HG02610 (cell line): ENCODE measurements around the gene ATP6V0E2.
"Not testable (repeated sequence)": the region's sequence is repeated elsewhere in the genome, so short reads cannot be mapped to it uniquely, and the experiment has no call there.

Experiments
- ATAC-seq: cut with Tn5 transposase; IDR thresholded peaks from one replicate; pipeline ENCODE4 v1.9.1; 2021; ENCODE audit warnings: mild to moderate bottlenecking, moderate library complexity; ENCODE audit not compliant: unreplicated experiment

ATP6V0E2 gene

DNA sequence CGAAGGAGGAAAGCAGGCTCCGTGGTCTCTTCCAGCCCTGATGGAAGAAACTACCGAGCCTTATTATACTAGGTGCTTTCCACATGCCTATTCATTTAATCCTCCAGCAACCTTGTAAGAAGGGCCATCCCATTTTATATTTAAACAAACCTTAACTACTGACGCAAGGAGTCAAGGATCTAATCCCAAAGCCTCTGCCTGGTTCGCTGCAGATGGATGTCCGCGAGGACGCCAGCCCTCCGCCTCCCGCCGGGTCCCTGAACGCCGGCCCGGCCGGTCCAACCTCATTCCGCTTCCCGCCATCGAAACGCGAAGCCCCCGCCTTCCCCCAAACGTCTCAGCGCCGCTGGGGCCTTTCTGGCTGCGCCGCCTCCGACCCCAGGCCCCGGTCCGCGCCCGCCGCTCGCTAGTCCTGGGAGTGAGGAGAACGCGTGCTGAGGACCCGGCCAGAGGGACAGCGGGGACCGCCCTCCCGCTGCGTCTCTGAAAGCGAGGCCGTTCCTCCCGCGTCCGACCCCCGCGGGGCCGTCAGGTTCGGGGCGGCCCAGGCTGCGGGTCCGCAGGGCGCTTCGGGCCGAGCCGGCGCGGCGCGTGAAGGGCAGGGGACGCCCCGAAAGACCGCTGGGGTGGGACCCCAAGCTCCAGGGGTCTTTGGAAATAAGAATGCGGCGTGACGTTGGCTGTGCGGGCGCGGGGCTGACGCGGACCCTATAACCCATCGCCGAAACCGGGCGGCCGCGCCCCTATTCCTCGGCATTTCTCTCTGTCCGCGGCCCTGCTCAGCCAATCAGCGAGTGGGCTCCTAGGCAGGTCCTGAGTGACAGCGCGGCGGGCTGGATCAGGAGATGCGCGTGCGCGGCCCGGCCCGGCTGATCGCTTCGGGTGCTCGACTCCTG, at the start of gene ATP6V0E2:
Gene ATP6V0E2, plus strand, starts transcription at position 896 of the 896 bp plus-strand sequence. CDS start 97 bp downstream, outside the sequence.
- ATAC-seq, result peak; percentile 91

DNA sequence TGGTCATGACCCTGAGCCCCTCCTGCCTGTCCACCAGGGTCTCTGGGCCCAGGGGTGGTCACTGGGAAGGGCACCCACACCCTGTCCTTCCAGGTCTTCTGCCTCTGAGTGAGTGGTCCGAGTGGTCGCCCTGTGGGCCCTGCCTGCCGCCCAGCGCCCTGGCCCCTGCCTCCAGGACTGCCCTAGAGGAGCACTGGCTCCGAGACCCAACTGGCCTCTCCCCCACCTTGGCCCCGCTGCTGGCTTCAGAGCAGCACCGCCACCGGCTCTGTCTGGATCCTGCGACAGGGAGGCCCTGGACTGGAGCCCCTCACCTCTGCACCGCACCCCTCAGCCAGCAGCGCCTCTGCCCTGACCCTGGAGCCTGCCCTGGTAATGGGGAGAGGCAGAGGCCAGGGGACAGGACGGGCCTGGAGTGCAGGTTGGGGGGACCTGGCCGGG, 49.4 kb upstream of the ATP6V0E2 start:
- ATAC-seq, result no peak

- ATAC-seq, result no peak
Observed at GRCh38 chr7:149824748-149825566, 48.8 kb upstream of the ATP6V0E2 start.

GRCh38 chr7:149825567-149826343, 48.0 kb upstream of the ATP6V0E2 start:
- no peak for ATAC-seq

DNA sequence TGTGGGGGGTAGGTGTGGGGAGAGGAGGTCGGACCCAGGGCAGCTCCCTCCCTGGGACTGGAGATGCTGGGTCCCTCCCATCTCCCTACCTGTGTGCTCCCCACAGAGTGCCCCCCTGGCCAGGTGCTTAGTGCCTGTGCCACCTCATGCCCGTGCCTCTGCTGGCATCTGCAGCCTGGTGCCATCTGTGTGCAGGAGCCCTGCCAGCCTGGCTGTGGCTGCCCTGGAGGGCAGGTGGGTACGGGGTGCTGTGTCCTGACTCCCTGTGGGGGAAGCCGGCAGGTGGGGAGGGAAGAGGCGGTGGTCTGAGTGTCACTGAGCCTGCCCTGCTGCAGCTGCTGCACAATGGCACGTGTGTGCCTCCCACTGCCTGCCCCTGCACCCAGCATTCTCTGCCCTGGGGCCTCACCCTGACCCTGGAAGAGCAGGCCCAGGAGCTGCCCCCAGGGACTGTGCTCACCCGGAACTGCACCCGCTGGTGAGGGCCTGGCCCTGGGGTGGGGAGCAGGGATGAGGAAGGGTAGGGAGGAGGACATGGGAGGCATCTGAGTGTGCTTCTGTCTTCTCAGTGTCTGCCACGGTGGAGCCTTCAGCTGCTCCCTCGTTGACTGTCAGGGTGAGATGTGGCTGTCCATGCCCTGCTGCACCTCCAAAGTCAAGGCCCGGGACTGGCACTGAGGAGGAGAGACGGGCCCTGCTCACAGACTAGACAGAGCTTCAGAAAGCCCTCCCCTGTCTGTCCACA, 47.3 kb upstream of the ATP6V0E2 start:
- ATAC-seq, result no peak

DNA sequence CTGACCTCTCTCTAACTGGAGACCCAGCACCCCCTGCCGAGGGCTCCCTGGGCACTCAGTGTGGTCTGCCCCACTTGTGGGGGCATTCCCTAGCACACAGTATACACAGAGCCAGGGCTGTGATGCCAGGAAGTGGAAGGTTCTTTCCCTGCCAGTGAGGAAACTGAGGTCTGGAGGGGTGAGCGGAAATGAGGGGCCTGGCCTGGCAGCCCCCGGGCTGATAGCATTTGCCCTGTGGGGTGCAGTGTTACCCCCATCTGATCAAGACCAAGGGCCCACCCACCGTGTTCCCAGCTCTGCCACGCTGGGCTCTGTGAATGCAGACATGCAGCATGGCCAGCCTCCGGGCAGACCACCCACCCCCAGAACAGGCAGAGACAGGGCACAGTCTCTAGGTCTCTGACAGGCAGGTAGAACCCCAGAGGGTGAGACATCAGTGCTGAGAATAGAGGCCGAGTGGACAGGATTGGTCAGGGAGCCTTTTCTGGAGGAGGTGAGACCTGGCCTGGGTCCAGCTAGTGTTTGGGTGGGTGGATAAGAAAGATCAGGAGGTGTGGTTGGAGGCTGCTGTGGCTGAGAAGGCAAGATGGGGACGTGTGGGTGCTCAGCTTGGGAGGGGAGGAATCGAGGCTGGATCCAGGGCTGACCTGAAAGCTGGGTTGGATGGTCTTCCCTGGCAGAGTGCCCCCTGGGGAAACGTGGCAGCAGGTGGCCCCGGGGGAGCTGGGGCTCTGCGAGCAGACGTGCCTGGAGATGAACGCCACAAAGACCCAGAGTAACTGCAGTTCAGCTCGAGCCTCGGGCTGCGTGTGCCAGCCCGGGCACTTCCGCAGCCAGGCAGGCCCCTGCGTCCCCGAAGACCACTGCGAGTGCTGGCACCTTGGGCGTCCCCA, 46.4 kb upstream of the ATP6V0E2 start:
- ATAC-seq, result no peak

DNA sequence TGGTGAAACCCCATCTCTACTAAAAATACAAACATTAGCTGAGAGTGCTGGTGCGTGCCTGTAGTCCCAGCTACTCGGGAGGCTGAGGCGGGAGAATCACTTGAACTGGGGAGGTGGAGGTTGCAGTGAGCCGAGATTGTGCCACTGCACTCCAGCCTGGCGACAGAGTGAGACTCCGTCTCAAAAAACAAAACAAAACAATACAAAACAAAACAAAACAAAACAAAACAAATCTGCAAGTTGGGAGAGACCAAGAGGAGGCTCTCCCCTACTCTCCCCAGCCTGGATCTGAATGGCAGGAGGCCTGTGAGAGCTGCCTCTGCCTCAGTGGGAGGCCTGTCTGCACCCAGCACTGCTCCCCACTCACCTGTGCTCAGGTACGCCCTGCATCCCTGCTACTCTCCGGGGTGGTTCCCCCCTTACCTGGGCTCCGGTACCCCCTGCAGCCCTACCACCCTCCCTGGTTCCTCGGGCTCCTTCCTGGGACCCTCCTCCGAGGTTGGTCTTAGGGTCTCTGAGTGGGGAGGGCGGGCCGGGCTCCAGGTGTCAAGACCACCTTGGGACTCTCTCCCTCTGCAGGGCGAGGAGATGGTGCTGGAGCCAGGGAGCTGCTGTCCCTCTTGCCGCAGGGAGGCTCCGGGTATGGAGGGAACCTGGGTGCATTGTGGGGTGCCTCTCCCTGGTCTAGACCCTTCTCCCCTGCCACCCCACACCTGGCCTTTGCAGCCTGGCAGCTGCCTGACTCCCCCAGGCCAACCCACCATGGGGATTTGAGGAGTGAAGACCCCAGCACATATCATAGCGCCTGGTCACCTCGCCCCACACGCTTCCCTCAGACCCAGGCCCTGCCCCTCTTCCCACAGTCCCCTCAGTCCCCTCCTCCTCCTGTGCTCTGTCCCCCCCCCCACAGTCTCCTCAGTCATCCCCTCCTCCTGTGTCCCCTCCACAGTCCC, 45.1 kb upstream of the ATP6V0E2 start:
- ATAC-seq, result no peak

- not testable (repeated sequence) for ATAC-seq
Observed at GRCh38 chr7:149830527-149830926, 43.2 kb upstream of the ATP6V0E2 start.

GRCh38 chr7:149830997-149831740, 42.6 kb upstream of the ATP6V0E2 start:
- no peak for ATAC-seq

DNA sequence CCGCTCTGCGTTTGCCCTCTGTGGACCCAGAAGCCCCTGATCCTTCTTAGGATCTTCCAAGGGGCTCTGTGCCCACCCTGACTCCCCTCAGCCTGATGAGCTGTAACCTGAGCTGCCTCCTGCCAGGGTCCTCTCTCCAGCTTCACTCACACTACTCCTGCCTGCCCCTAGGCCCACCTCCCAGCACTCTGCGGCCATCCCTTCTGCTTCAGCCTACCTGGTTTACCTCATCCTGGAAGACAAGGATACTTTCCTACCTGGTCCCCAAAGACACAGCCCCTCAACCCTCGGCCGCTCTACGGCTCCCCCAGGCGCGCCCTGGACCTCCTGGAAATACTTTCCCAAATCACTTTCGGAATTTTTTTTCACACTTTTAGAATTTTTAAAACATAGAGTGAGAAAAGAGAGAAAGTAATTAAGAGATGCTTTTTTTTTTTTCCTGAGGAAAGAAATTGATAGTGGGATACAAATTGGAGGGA, 42.0 kb upstream of the ATP6V0E2 start:
- no peak for ATAC-seq

- no peak for ATAC-seq
Observed at GRCh38 chr7:149832332-149833041, 41.3 kb upstream of the ATP6V0E2 start.

DNA sequence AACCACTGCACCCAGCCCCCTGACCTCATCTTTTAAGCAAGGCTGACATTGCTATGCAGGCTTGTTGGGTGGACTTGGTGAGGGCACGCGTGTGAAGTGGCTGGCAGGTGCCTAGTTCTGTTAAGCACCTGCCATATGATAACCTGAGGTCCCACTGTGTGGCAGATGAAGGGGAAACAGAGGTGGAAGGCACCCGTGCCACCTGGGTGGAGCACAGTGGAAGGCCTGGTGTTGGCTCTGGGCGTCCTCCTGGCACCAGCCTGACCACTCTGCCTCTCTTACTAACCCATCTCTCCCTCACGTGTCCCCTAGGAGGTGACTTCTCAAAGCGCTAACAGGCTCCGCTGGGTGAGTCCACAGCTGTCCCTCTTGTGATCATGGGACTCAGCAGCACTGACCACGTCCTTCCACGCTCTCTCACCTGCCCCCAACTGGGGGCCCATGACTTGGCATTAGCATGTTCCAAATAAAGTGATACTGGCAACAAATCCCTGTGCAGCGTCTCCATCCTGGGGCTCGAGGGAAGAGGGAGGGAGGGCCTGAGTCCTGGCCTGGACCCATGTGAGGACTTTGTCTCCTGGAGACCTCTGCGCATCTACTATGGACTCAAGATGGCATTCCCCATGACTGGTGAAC, 40.2 kb upstream of the ATP6V0E2 start:
- ATAC-seq, result no peak

DNA sequence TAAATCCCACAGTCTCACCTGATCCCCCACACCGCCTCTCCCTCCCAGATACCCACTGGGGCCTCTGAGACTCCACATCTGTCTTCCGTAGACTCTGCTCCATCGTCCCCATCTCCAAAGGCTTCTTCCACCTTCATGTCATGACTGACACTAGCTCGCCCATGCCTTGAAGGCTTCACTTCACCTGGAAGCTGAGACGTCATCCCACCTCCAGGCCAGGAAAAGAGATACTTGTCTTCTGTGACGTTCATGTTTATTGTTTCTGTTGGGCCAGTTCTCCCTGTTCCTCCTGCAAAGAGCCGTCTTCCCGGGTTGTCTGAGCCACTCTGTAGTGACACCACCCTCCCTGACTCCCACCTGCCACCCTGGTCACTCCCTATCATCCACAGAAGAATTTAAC, 39.2 kb upstream of the ATP6V0E2 start:
- no peak for ATAC-seq

- no peak for ATAC-seq
Observed at GRCh38 chr7:149836434-149836833, 37.3 kb upstream of the ATP6V0E2 start.

GRCh38 chr7:149837564-149838223, 36.1 kb upstream of the ATP6V0E2 start:
- ATAC-seq, result no peak
